H1 (cell line): ENCODE results near the gene TMEM244.

Source experiments
- CREB1 ChIP-seq: IDR thresholded peaks from 2 replicates; pipeline ENCODE4 v1.6.1; 2012; ENCODE audit warnings: inconsistent platforms
- EP300 ChIP-seq, 2 experiments: IDR thresholded peaks; 1 replicate in 1 of 2; 2 replicates in 1 of 2; pipeline ENCODE4 v1.6.1; 2011 to 2012; ENCODE audit warnings: low read depth in 2 of 2, low read length in 2 of 2, mild to moderate bottlenecking in 2 of 2, borderline replicate concordance in 1 of 2, inconsistent platforms in 1 of 2, moderate library complexity in 1 of 2
- EZH2 ChIP-seq: fragments of 200-600 bp; sonication (generic); IDR thresholded peaks from 2 replicates; pipeline ENCODE4 v1.7.1; 2012; ENCODE audit warnings: low read depth, mild to moderate bottlenecking, moderate library complexity, low read length, inconsistent platforms; ENCODE audit not compliant: severe bottlenecking
- GABPA ChIP-seq: IDR thresholded peaks from 2 replicates; pipeline ENCODE4 v1.6.1; 2011; ENCODE audit warnings: mild to moderate bottlenecking, low read length, moderate library complexity, borderline replicate concordance; ENCODE audit not compliant: insufficient read depth
- JUN ChIP-seq: IDR thresholded peaks from 2 replicates; pipeline ENCODE4 v1.6.1; 2011; ENCODE audit warnings: low read depth, mild to moderate bottlenecking, improper control_type of control experiment, low read length
- POLR2A ChIP-seq, 2 experiments: IDR thresholded peaks; 1 replicate in 1 of 2; 2 replicates in 1 of 2; pipeline ENCODE4 v1.6.1; 2011; ENCODE audit warnings: low read depth in 2 of 2, low read length in 2 of 2, mild to moderate bottlenecking in 2 of 2; ENCODE audit errors: control extremely low read depth in 1 of 2
- RAD21 ChIP-seq, 2 experiments: IDR thresholded peaks in 1 of 2; conservative IDR thresholded peaks in 1 of 2; 2 replicates each; pipeline ENCODE4 v1.6.1; 2011; ENCODE audit warnings: low read depth in 2 of 2, low read length in 2 of 2, improper control_type of control experiment in 1 of 2, inconsistent platforms in 1 of 2, mild to moderate bottlenecking in 1 of 2, moderate library complexity in 1 of 2
- SIN3A ChIP-seq, 2 experiments: IDR thresholded peaks in 1 of 2; conservative IDR thresholded peaks in 1 of 2; 2 replicates each; pipeline ENCODE4 v1.6.1; 2011 to 2012; ENCODE audit warnings: low read length in 2 of 2, improper control_type of control experiment in 1 of 2, low read depth in 1 of 2, mild to moderate bottlenecking in 1 of 2
- SP1 ChIP-seq: IDR thresholded peaks from 2 replicates; pipeline ENCODE4 v1.6.1; 2011; ENCODE audit warnings: low read depth, low read length
- TCF12 ChIP-seq: IDR thresholded peaks from 2 replicates; pipeline ENCODE4 v1.6.1; 2011; ENCODE audit warnings: low read depth, mild to moderate bottlenecking, low read length
- TEAD4 ChIP-seq: IDR thresholded peaks from 2 replicates; pipeline ENCODE4 v1.6.1; 2012; ENCODE audit warnings: low read depth, low read length, inconsistent platforms, mixed read lengths
- ZNF274 ChIP-seq: IDR thresholded peaks from 2 replicates; pipeline ENCODE4 v1.7.0; 2012; ENCODE audit warnings: low read length, borderline replicate concordance; ENCODE audit errors: extremely low read depth
- TF ChIP-seq, protein P1 (sequence below), 3 experiments: IDR thresholded peaks; 1 replicate in 2 of 3; 2 replicates in 1 of 3; pipeline versions ENCODE4 v1.5.1 to v1.6.1; 2011; ENCODE audit warnings: low read length in 3 of 3, mild to moderate bottlenecking in 3 of 3, inconsistent platforms in 2 of 3, low read depth in 1 of 3, moderate library complexity in 1 of 3; ENCODE audit not compliant: insufficient read depth in 1 of 3; ENCODE audit errors: control extremely low read depth in 1 of 3
- TF ChIP-seq, protein P2 (sequence below): IDR thresholded peaks from 2 replicates; pipeline ENCODE4 v1.6.1; 2012; ENCODE audit warnings: low read length, inconsistent platforms

DNA sequence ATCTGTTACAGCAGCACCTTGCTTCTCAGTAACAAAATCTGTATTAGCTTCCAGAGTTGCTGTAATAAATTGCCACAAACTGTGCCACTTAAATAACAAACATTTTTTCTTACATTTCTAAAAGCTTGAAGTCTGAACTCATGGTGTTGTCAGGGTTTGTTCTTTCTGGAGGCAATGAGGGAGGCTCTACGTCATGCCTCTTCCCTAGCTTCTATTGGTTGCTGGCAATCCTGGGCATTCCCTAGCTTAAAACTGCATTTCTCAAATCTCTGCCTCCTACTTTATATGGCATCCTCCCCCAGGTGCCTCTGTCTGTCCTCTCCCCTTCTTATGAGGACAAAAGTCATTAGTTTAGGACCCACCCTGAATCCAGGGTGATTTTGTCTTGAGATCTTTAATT, 41.6 kb upstream of the TMEM244 start:
- TF ChIP-seq ZNF274 (no peak), EP300 (IDR thresholded peaks at IDR 0.05; ENCODE audit: borderline replicate concordance in 1 of 2, low read depth in 2 of 2, low read length in 2 of 2) (no peak), CREB1 (no peak), TEAD4 (no peak), JUN (no peak), EZH2 (no peak), SP1 (no peak), SIN3A (conservative IDR thresholded peaks at IDR 0.05 in 1 of 2, IDR thresholded peaks at IDR 0.05 in 1 of 2; ENCODE audit: low read depth in 1 of 2, low read length in 2 of 2) (no peak), RAD21 (IDR thresholded peaks at IDR 0.05 in 1 of 2, conservative IDR thresholded peaks at IDR 0.05 in 1 of 2; ENCODE audit: low read depth in 2 of 2, low read length in 2 of 2) (no peak), POLR2A (IDR thresholded peaks at IDR 0.05; ENCODE audit: control extremely low read depth in 1 of 2, low read depth in 2 of 2, low read length in 2 of 2) (no peak), GABPA (no peak), TCF12 (no peak)
- TF ChIP-seq, protein P1, sequence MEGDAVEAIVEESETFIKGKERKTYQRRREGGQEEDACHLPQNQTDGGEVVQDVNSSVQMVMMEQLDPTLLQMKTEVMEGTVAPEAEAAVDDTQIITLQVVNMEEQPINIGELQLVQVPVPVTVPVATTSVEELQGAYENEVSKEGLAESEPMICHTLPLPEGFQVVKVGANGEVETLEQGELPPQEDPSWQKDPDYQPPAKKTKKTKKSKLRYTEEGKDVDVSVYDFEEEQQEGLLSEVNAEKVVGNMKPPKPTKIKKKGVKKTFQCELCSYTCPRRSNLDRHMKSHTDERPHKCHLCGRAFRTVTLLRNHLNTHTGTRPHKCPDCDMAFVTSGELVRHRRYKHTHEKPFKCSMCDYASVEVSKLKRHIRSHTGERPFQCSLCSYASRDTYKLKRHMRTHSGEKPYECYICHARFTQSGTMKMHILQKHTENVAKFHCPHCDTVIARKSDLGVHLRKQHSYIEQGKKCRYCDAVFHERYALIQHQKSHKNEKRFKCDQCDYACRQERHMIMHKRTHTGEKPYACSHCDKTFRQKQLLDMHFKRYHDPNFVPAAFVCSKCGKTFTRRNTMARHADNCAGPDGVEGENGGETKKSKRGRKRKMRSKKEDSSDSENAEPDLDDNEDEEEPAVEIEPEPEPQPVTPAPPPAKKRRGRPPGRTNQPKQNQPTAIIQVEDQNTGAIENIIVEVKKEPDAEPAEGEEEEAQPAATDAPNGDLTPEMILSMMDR (IDR thresholded peaks at IDR 0.05; ENCODE audit: control extremely low read depth in 1 of 3, insufficient read depth in 1 of 3, low read depth in 1 of 3, low read length in 3 of 3) = no peak
- TF ChIP-seq, protein P2, sequence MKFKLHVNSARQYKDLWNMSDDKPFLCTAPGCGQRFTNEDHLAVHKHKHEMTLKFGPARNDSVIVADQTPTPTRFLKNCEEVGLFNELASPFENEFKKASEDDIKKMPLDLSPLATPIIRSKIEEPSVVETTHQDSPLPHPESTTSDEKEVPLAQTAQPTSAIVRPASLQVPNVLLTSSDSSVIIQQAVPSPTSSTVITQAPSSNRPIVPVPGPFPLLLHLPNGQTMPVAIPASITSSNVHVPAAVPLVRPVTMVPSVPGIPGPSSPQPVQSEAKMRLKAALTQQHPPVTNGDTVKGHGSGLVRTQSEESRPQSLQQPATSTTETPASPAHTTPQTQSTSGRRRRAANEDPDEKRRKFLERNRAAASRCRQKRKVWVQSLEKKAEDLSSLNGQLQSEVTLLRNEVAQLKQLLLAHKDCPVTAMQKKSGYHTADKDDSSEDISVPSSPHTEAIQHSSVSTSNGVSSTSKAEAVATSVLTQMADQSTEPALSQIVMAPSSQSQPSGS = no peak
